Adipose tissue (tissue), 3 donors: ENCODE measurements around the gene SIRPA. TPM values are rescaled to one million over a fixed set of nuclear protein-coding genes. Genes with fewer than 3 reads are reported as not detected.

Experiments
- H3K27ac ChIP-seq: one replicate; pipeline ENCODE4 v1.5.1; 2013; ENCODE audit warnings: low read depth, low read length
- WGBS, 3 donors: extraction: QIAGEN DNeasy Blood & Tissue Kit; methylation state at CpG; one replicate each; pipeline ENCODE4 v1.1.7; 2013; 5-methylcytosine and 5-hydroxymethylcytosine counted together
- polyA plus RNA-seq, 3 donors: library from polyadenylated mRNA; stranded (reverse); fragments of 200-250 nt; gene quantifications; one replicate each; pipeline ENCODE4 v1.2.3, GENCODE V29; 2013
- donor health status: healthy with polysubstance abuse.
- donor health status: Bipolar disorder and iron deficiency.
- donor health status: healthy.

SIRPA gene
- polyA plus RNA-seq, 3 donors, result 7.9 to 36.2 (median 25.4) TPM

DNA sequence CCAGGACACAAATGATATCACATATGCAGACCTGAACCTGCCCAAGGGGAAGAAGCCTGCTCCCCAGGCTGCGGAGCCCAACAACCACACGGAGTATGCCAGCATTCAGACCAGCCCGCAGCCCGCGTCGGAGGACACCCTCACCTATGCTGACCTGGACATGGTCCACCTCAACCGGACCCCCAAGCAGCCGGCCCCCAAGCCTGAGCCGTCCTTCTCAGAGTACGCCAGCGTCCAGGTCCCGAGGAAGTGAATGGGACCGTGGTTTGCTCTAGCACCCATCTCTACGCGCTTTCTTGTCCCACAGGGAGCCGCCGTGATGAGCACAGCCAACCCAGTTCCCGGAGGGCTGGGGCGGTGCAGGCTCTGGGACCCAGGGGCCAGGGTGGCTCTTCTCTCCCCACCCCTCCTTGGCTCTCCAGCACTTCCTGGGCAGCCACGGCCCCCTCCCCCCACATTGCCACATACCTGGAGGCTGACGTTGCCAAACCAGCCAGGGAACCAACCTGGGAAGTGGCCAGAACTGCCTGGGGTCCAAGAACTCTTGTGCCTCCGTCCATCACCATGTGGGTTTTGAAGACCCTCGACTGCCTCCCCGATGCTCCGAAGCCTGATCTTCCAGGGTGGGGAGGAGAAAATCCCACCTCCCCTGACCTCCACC is 42.2 kb downstream of the SIRPA start:
- H3K27ac ChIP-seq, result no peak overlapping the region
- 86 to 93% (median 87%) methylated on average over 25 of the region's 25 CpGs for WGBS, 3 donors

DNA sequence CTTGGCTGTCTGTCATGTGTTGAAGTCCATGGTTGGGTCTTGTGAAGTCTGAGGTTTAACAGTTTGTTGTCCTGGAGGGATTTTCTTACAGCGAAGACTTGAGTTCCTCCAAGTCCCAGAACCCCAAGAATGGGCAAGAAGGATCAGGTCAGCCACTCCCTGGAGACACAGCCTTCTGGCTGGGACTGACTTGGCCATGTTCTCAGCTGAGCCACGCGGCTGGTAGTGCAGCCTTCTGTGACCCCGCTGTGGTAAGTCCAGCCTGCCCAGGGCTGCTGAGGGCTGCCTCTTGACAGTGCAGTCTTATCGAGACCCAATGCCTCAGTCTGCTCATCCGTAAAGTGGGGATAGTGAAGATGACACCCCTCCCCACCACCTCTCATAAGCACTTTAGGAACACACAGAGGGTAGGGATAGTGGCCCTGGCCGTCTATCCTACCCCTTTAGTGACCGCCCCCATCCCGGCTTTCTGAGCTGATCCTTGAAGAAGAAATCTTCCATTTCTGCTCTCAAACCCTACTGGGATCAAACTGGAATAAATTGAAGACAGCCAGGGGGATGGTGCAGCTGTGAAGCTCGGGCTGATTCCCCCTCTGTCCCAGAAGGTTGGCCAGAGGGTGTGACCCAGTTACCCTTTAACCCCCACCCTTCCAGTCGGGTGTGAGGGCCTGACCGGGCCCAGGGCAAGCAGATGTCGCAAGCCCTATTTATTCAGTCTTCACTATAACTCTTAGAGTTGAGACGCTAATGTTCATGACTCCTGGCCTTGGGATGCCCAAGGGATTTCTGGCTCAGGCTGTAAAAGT is 43.5 kb downstream of the SIRPA start:
- no peak overlapping the region for H3K27ac ChIP-seq
- 78 to 79% (median 79%) methylated on average over 14 of the region's 14 CpGs for WGBS, 3 donors

DNA sequence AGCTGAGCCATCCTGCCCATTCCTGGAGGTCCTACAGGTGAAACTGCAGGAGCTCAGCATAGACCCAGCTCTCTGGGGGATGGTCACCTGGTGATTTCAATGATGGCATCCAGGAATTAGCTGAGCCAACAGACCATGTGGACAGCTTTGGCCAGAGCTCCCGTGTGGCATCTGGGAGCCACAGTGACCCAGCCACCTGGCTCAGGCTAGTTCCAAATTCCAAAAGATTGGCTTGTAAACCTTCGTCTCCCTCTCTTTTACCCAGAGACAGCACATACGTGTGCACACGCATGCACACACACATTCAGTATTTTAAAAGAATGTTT is 44.0 kb downstream of the SIRPA start:
- WGBS, 3 donors, result 78 to 91% (median 81%) methylated on average over 4 of the region's 4 CpGs
- no peak overlapping the region for H3K27ac ChIP-seq

DNA sequence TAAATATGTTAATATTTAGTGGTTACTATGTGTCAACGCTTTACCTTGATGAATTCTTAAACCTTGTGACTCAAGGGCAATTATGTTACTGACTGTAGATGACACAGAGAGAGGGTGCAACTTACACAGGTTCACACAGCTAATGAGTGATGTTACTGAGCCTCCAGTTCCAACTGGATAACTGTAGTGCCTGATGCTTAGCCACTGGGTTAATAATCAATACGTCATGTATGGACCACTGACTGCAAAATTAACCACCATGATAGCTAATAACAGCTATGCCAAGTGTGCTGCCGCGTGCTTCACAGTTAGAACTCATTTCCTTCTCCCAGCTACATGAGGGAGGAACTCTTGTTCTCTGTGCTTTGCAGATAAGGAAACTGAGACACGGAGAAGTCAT is 45.4 kb downstream of the SIRPA start:
- 66 to 80% (median 69%) methylated on average over 5 of the region's 5 CpGs for WGBS, 3 donors
- H3K27ac ChIP-seq, result no peak overlapping the region

DNA sequence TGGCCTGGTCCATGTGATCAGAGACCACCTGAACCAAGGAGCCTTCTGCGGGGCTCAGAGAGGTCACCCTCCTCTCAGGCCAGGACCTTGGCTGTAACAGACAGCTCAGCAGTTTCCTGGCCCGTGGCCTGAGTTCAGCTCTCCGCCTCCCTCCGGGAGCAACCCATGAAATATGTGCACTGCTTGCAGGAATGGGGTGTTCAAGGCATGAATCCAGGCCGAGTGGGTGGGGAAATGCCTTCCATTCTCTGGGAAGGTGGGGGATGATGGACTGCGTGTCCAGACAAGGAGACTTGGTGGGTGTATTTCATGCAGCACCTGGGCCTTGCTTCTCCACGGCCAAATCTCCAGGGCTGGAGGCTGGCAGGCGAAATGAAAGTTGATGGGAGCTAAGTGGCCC is 46.0 kb downstream of the SIRPA start:
- H3K27ac ChIP-seq, result no peak overlapping the region
- WGBS, 3 donors, result 37 to 58% (median 47%) methylated on average over 8 of the region's 8 CpGs

DNA sequence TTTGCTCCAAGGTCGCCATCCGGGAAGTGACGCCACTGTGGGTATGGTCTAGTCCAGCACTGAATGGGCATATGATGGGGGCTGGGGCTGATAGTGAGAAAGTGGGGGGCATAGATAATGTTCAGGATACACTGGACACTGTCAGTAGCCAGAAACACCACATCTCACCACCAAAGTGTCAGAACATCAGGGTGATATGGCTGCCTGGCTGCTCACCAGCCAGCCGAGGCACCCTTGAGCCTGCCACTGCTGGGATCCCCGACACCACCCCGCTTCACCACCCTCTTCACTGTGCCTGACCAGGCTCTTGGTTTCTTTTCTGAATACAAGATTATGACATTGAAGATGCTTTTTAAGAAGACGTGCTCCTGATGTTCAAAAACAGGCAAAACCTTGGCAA is 46.9 kb downstream of the SIRPA start:
- WGBS, 3 donors, result 61 to 90% (median 90%) methylated on average over 7 of the region's 7 CpGs

DNA sequence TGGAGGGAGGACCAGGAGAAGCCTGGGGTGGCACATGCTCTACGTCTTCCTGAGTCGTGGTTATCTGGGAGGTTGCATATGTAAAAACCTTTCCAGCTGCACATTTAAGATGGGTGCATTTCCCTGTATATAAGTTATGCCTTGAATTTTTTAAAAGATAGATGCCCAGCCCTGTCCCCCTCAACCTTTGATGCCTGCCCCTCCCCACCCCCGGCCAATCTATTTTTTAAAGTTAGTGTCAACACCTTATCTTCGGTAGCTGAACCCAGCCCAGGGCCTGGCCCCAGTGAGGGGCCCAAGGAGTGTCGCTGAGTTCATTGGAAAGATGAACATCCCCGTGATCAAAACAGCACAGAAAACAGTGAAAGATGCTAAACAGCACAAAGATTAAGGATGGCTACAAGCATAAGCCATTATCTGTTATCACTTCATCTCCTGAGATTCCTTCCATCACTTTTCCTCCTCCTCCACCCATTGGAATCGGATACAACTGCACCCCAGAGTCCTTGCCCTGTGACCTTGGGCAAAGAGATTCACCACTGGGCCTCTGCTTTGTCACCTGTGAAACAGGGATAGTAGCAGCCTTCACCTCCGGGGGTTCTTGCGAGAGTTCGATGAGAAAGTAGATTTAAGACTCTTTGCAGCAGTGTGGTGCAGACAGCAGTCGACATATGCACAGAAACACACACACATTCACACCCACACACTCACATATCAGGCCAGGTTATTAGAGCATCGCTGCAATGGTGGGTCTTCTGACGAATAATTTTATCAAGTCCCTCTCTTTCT is 47.5 kb downstream of the SIRPA start:
- no peak overlapping the region for H3K27ac ChIP-seq
- 69 to 82% (median 78%) methylated on average over 13 of the region's 13 CpGs for WGBS, 3 donors

More for the DNA sequence above, 46.9 kb downstream of the SIRPA start:
- H3K27ac ChIP-seq, result no peak overlapping the region

DNA sequence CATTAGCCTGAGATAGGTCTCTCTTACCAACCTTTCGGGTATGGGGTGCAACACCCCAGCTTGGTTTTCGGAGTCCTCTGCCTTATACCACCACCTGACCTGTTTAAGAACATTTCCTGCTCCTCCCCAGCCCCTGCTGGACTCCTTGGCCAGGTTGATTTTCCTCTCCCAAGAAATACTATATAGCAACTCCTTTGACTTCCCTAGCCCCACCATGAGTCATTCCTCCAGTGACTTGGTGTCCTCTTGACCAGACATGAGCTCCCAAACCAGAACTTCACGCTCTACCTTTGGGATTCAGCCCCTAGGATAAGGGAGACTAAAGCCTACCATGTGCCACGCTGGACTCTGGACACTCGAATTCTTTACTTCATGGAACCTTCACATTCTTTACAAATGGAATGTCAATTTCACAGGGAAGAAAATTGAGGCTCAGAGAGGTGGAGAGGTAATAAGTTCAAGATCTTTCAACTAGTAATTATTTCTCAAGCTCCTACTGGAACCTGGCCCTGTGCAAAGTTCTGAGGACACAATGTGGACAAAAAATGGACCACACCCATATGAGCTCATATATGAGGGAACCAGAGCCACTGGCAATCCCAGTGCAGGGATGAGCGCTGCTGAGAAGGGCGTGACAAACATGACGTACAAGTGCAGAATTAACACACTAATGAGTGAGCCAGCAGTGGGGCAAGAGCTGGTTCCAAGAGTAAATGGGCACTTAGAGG is 48.2 kb downstream of the SIRPA start:
- H3K27ac ChIP-seq, result no peak overlapping the region
- WGBS, 3 donors, result 76 to 81% (median 77%) methylated on average over 8 of the region's 8 CpGs

DNA sequence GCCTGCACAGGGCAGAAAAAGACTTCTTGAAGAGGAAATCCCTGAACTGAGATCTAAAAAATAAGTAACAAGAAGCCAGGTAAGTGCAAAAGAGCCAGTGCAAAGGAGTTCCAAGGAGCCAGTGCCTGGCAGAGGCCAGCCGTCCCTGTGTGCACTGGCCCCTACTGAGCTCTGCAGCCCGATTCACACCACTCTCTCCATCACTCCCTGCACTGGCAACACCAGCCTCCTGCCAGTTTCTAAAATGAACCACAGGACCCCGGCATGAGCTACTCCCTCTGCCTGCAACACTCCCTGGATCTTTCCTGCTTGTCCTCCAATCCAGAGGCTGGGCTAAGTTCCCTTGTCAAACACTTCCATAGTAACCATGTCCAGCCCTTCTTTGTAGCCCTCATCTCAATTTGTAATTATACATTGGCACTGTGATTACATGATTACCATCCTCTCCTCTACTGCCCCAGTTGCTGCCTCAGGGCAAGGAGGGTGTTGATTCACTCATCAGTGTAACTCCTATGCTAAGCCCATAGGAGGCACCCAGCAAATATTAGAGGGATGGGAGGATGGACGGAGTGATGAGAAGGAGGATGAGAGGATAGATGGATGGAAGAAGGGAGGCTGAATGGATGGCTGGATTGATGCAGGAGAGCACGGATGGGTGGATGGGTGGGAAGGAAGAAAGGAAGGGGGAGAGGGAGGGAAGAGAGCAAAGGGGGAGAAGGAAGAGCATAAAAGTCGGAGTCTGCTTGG is 49.3 kb downstream of the SIRPA start:
- no peak overlapping the region for H3K27ac ChIP-seq
- 62 to 73% (median 70%) methylated on average over 6 of the region's 6 CpGs for WGBS, 3 donors

DNA sequence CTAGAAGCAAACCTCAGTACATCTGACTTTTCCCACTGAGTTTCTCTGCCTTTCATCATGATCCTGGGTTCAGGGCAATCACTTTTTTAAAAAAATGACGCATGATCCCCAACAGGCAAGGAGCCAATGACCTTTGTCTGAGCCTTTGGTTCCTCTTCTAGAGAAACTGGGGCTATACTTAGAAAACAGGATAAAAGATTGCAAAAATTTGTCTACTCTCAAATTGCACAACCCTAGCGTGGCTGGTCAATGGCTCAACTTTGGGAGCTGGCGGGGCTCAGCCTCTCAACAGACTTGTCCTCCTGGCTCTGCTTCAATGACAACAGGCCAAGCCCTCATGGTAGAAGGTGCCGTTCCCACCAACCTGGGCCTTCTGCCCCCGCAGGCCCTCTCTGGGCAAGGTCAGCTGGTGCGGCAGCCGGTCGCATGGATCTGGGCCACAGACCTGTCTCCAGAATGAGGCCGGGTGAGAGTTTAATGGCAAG is 50.0 kb downstream of the SIRPA start:
- H3K27ac ChIP-seq, result no peak overlapping the region
- 41 to 64% (median 44%) methylated on average over 9 of the region's 9 CpGs for WGBS, 3 donors

DNA sequence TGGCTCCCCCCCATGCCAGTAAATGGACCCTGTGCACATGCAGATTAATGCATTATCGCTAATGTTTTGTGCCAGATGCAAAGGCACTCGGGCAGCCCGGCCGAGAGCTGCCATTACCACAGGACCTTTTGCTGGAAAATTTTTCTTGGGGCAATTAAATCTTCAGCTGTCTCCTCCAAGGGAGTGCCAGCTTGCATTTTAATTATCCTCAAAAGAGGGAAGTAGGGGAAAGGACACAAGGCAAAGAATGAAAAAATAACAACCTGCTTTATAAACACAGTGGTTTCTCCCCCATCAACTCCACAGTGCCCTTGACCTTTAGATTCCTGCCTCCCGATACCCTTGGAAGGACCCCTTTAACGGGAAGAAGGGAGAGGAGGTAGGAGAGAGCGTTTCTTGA is 50.5 kb downstream of the SIRPA start:
- WGBS, 3 donors, result 57 to 65% (median 64%) methylated on average over 7 of the region's 7 CpGs
- no peak overlapping the region for H3K27ac ChIP-seq

DNA sequence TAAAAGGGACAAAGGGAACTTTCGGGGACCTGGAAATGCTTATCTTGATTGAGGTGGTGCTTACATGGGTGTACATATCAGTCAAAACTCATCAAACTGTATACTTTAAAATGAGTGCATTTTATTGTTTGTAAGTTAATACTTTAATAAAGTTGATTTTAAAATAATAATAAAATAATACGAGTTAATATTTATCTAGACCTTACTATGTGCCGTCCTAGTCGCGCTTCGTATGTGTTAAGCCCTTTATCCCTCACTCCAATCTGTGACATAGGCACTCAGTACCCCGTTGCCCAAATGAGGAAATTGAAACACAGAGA is 51.2 kb downstream of the SIRPA start:
- 59 to 62% (median 61%) methylated on average over 7 of the region's 7 CpGs for WGBS, 3 donors
- no peak overlapping the region for H3K27ac ChIP-seq

DNA sequence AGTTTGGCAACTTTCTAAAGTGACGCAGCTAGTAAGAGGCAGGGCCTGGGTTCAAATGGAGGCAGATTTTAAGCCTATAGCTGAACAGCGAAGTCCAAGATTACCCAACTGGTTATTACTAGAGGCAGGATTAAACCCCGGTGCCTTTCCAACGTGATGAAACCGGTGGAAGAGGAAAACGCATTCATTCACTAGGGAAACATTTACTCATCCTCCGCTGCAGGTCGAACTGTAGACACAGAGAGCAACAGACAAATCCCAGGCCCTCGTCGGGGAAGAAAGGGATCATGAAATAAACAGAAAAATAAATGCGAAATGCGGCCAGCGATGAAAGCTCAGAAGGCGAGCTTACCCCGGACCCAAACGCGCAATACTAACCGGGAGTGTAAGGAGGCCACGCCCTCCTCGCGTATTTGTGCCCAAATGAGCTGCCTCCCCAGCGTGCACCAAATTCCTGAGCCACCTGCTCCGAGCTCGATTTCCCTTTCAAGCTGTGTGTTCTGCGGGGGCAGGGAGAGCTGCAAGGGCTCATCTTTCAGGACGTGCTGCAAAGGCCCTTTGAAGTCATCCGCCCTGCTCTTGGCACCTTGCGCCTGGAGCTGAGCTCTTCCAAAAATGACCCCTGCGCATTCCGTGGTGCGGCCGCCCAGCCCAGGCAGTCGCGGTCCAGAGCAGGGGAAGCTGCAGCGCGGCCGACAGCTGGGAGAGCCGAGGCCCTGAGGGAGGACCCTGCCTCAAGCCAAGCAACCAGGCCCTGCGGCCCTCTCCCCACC is 51.7 kb downstream of the SIRPA start:
- WGBS, 3 donors, result 12 to 23% (median 15%) methylated on average over 38 to 39 of the region's 39 CpGs
- peak overlapping the region; percentile 3 for H3K27ac ChIP-seq

DNA sequence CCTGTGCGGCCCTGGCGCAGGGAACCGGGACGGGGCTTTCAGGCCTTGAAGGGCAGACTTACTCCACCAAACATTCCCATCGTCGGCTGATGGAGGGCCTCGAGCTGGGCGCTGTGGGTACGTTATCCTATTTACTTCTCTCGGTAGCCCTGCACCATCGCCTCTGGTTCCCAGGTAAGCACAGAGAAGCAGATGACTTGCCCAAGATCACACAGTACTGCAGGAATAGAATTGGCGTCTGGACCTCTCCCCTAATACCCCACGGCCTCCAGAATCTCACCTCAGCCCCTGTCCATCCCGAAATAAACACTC is 52.3 kb downstream of the SIRPA start:
- 54 to 77% (median 72%) methylated on average over 14 of the region's 14 CpGs for WGBS, 3 donors
- H3K27ac ChIP-seq, result no peak overlapping the region

DNA sequence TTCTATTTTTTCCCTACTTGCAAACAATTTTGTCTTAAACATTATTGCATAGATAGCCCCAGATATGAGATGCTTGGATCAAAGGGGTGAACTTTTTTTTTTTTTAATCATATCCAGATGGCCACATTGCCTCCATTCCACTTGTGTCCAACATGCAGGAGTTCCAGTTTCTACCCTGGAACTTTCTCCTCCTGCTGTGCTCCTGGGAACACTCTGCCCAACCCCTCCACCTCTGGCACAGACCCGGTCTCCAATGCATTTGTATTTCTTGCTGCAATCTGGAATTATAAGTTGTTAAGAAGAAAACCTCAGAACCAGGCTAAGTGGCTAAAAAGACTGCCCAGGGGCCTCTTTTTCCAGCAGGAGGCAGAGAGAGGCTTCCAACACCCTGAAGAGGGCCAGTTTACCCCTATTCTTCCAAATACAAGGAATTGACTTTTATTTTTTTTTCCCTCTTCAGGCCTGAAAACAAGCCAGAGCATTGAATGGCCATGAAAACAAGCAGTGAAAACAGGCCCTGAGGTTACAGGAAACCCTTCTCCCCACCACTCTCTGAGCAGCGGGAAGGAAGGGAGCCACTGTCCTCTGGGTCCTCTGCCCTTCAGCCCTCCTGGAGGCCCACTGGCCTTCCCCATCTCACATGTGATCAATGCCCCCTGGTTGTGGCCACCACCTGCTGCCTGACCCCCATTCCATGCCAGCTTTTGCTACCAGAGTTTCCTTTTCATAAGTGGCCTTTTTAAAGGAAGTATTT is 54.3 kb downstream of the SIRPA start:
- no peak overlapping the region for H3K27ac ChIP-seq
- 38 to 59% (median 55%) methylated on average over 2 of the region's 2 CpGs for WGBS, 3 donors

DNA sequence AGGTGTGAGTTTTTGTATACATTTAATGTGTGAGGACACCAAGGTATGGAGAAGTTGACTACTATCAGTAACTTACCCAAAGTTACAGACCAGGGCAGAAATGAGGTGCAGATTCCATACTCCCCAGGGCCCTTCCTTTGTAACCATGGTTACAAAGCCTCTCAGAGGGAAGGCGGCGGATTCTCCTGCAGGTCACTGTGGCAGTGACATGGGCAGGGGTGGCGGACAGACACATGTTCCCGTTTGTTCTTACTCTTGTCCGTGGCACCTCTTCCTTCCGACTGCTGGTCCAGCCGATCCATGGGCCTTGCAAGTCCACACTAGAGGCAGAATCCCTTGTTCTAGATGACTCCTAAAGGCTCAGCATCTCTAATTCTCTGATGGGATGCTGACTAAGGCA is 55.6 kb downstream of the SIRPA start:
- no peak overlapping the region for H3K27ac ChIP-seq
- 73 to 88% (median 86%) methylated on average over 7 of the region's 7 CpGs for WGBS, 3 donors
